ENCODE results near the gene NEK11. TPM values are rescaled to one million over a fixed set of nuclear protein-coding genes. Genes with fewer than 3 reads are reported as not detected.
A peak's percentile ranks its signal among the peaks of the same experiment; 100 is the strongest.

Gene NEK11
- total and polyA plus RNA-seq, 12 donors = 5.2 to 19.8 (median 9.8) TPM

GRCh38 chr3:131009698-131010097, 17.0 kb upstream of the NEK11 start:
- H3K4me3 ChIP-seq = no peak overlapping the region
- peaks cover 0 to 19% of the 10 kb centered on the region in 2 donors for H3K36me3 ChIP-seq (replicated peaks in 1 of 2)
- no peak for DNase-seq
- no peaks in the 10 kb centered on the region for H3K9me3 ChIP-seq (replicated peaks in 1 of 3)
- no peaks in the 10 kb centered on the region for H3K4me1 ChIP-seq (replicated peaks in 1 of 2)
- WGBS, 4 donors = 95 to 100% (median 98%) methylated on average over 1 of the region's 1 CpG
- TF ChIP-seq CTCF (IDR thresholded peaks at IDR 0.05) (no peak), POLR2A (IDR thresholded peaks at IDR 0.05) (no peak)
- intact Hi-C loops (cut with DNase I) = no loop called here
- no peak overlapping the region for H3K27ac ChIP-seq
- no peaks in the 10 kb centered on the region for H3K27me3 ChIP-seq

- H3K4me1 ChIP-seq (replicated peaks in 1 of 2) = peaks cover 0 to 27% of the 10 kb centered on the region in 2 donors
- intact Hi-C loops (cut with DNase I) = no loop called here
- H3K4me3 ChIP-seq = no peak overlapping the region
- TF ChIP-seq POLR2A (IDR thresholded peaks at IDR 0.05) (no peak), CTCF (IDR thresholded peaks at IDR 0.05) (no peak)
- H3K9me3 ChIP-seq (replicated peaks in 1 of 3) = no peaks in the 10 kb centered on the region
- DNase-seq = no peak
- H3K27ac ChIP-seq = no peak overlapping the region
- 87 to 93% (median 91%) methylated on average over 3 of the region's 3 CpGs for WGBS, 4 donors
- no peaks in the 10 kb centered on the region for H3K27me3 ChIP-seq
- H3K36me3 ChIP-seq (replicated peaks in 1 of 2) = peaks cover 0 to 25% of the 10 kb centered on the region in 2 donors
Observed at GRCh38 chr3:131018970-131019369, 7.7 kb upstream of the NEK11 start.

GRCh38 chr3:131020122-131020693, 6.5 kb upstream of the NEK11 start:
- TF ChIP-seq POLR2A (IDR thresholded peaks at IDR 0.05) (no peak), CTCF (IDR thresholded peaks at IDR 0.05) (no peak)
- WGBS, 4 donors = 77 to 86% (median 83%) methylated on average over 5 of the region's 5 CpGs
- peaks cover 0 to 14% of the 10 kb centered on the region in 2 donors for H3K36me3 ChIP-seq (replicated peaks in 1 of 2)

DNA sequence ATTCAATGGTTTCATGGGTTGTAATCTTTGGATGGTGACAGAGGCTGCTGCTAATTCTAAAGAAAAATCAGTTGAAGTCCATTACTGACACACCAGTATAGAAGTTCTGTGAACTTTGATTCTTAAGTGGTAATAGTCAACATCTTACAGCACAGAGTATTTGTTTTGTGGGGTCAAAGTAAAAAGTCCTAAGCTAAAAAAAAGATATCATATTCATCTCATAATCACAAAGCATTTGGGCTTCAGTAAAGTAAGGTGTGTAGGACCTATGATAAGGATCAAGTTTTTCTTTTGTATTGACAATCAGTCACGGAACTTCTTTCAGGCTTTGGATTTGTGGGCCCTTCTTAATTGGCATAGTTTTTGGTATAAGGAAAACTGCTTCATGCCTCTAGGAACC, 1.1 kb upstream of the NEK11 start:
- H3K27me3 ChIP-seq = no peaks in the 10 kb centered on the region
- DNase-seq = no peak
- no peak overlapping the region for H3K27ac ChIP-seq
- 87 to 98% (median 95%) methylated on average over 1 of the region's 1 CpG for WGBS, 4 donors
- no peaks in the 10 kb centered on the region for H3K9me3 ChIP-seq (replicated peaks in 1 of 3)
- TF ChIP-seq CTCF (IDR thresholded peaks at IDR 0.05) = no peak
- TF ChIP-seq POLR2A (IDR thresholded peaks at IDR 0.05) = no peak
- peak overlapping the region in 1 of 4 donors; percentile 78 for H3K4me3 ChIP-seq
- no peaks in the 10 kb centered on the region for H3K36me3 ChIP-seq (replicated peaks in 1 of 2)
- H3K4me1 ChIP-seq (replicated peaks in 1 of 2) = peaks cover 11 to 35% of the 10 kb centered on the region in 2 donors
- intact Hi-C loops (cut with DNase I) = no loop called here

More at GRCh38 chr3:131020122-131020693, 6.5 kb upstream of the NEK11 start:
- Histone ChIP-seq H3K27ac (no peak overlapping the region), H3K4me1 (replicated peaks in 1 of 2) (peaks cover 1 to 29% of the 10 kb centered on the region in 2 donors), H3K4me3 (no peak overlapping the region), H3K27me3 (no peaks in the 10 kb centered on the region), H3K9me3 (replicated peaks in 1 of 3) (no peaks in the 10 kb centered on the region)
- intact Hi-C loops (cut with DNase I) = no loop called here
- no peak for DNase-seq
